ENCODE results near the gene C4orf50. TPM values are rescaled to one million over a fixed set of nuclear protein-coding genes. Genes with fewer than 3 reads are reported as not detected.

Gene C4orf50
- total RNA-seq, 1 experiment from 2014 or later, result 0.17 TPM

GRCh38 chr4:6052679-6053078 lies 34.4 kb upstream of the C4orf50 start:
- Histone ChIP-seq H3K18ac (ENCODE audit: insufficient read length, low read depth, low read length) (no peak overlapping the region), H3K79me1 (ENCODE audit: insufficient read depth, low read depth, low read length, poor library complexity, severe bottlenecking) (no peaks in the 10 kb centered on the region), H3K23ac (ENCODE audit: insufficient read length, low read depth, low read length) (no peak overlapping the region), H2AK5ac (ENCODE audit: insufficient read length, low read length) (no peak overlapping the region), H3T11ph (ENCODE audit: low read length) (no peak overlapping the region), H3K9ac (ENCODE audit: extremely low read depth, insufficient read length, low read length) (no peak overlapping the region), H3K23me2 (ENCODE audit: insufficient read length, low read depth, low read length, poor library complexity, severe bottlenecking) (no peaks in the 10 kb centered on the region), H3K4me2 (ENCODE audit: insufficient read depth, insufficient read length, low read length) (no peak overlapping the region), H4K8ac (replicated peaks; ENCODE audit: insufficient read length, low read depth, low read length) (no peak overlapping the region), H3K9me3 (ENCODE audit: control insufficient read depth, low read depth, low read length) (no peaks in the 10 kb centered on the region), H3K4me1 (ENCODE audit: insufficient read depth, low read length) (no peaks in the 10 kb centered on the region), H4K91ac (ENCODE audit: insufficient read length, low read depth, low read length) (no peak overlapping the region), H3K27me3 (ENCODE audit: insufficient read depth, low read length) (no peaks in the 10 kb centered on the region), H3K14ac (ENCODE audit: insufficient read depth, low read length) (no peak overlapping the region), H2BK12ac (ENCODE audit: insufficient read length, low read depth, low read length) (no peak overlapping the region), H2AFZ (ENCODE audit: low read length) (no peak overlapping the region), H3K27ac (ENCODE audit: insufficient read length, low read depth, low read length) (no peak overlapping the region), H2BK120ac (ENCODE audit: low read depth, low read length, poor library complexity, severe bottlenecking) (no peak overlapping the region), H3K4ac (ENCODE audit: low read depth, low read length) (no peak overlapping the region), H4K20me1 (ENCODE audit: control insufficient read depth, insufficient read depth, insufficient read length) (no peaks in the 10 kb centered on the region), H4K5ac (ENCODE audit: insufficient read length, low read depth, low read length) (no peak overlapping the region), H3K56ac (ENCODE audit: insufficient read length, low read depth, low read length) (no peak overlapping the region), H2BK20ac (ENCODE audit: low read depth, low read length, poor library complexity, severe bottlenecking) (no peak overlapping the region), H2BK15ac (ENCODE audit: low read depth, low read length) (no peak overlapping the region), H3K79me2 (ENCODE audit: insufficient read depth, low read length) (no peaks in the 10 kb centered on the region), H2BK5ac (ENCODE audit: insufficient read length, low read length) (no peak overlapping the region)
- DNase-seq, result no peak
- Mint-ChIP-seq H3K27me3 (ENCODE audit: low read depth) (peaks cover 5% of the 10 kb centered on the region), H3K36me3 (ENCODE audit: insufficient read depth in 1 of 3, low read depth in 3 of 3) (peaks cover 0 to 3% (median 0%) of the 10 kb centered on the region in 3 experiments; a peak in 1 of 7 replicates), H3K27ac (peak overlapping the region in 1 of 3 experiments; percentile 37; a peak in 3 of 7 replicates), H3K4me1 (peaks cover 9 to 17% of the 10 kb centered on the region in 2 experiments), H3K9me3 (peaks cover 0 to 3% of the 10 kb centered on the region in 2 experiments; a peak in 2 of 5 replicates), H3K4me3 (no peak overlapping the region)
- TF ChIP-seq, protein P1, sequence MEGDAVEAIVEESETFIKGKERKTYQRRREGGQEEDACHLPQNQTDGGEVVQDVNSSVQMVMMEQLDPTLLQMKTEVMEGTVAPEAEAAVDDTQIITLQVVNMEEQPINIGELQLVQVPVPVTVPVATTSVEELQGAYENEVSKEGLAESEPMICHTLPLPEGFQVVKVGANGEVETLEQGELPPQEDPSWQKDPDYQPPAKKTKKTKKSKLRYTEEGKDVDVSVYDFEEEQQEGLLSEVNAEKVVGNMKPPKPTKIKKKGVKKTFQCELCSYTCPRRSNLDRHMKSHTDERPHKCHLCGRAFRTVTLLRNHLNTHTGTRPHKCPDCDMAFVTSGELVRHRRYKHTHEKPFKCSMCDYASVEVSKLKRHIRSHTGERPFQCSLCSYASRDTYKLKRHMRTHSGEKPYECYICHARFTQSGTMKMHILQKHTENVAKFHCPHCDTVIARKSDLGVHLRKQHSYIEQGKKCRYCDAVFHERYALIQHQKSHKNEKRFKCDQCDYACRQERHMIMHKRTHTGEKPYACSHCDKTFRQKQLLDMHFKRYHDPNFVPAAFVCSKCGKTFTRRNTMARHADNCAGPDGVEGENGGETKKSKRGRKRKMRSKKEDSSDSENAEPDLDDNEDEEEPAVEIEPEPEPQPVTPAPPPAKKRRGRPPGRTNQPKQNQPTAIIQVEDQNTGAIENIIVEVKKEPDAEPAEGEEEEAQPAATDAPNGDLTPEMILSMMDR (conservative IDR thresholded peaks at IDR 0.05), result no peak
- no CpG with 5 or more reads among the region's 6 CpGs for WGBS (ENCODE audit: extremely low coverage, insufficient read length, low lambda C conversion rate)

Data from H9 (cell line).